Lower leg skin (tissue), 4 donors: ENCODE results near the gene MYO1A. TPM values are rescaled to one million over a fixed set of nuclear protein-coding genes. Genes with fewer than 3 reads are reported as not detected.
A peak's percentile ranks its signal among the peaks of the same experiment; 100 is the strongest.
"Not testable (repeated sequence)": the region's sequence is repeated elsewhere in the genome, so short reads cannot be mapped to it uniquely, and the experiment has no call there.

Source experiments
- DNase-seq, 2 donors: peaks; one replicate each; pipeline ENCODE4 v3.0.0-alpha.2; 2019; ENCODE audit warnings: low spot score in 2 of 2
- H3K4me3 ChIP-seq: fragments of 200-600 bp; sonication (generic); 2 replicates; pipeline ENCODE4 v1.5.1; 2017; ENCODE audit warnings: mild to moderate bottlenecking, low read depth; ENCODE audit not compliant: poor library complexity, severe bottlenecking
- CTCF ChIP-seq, 3 donors: fragments of 450-650 bp; IDR thresholded peaks; one replicate each; pipeline ENCODE4 v1.5.1; 2016; ENCODE audit warnings: antibody characterized with exemption in 3 of 3, mild to moderate bottlenecking in 3 of 3, moderate library complexity in 2 of 3
- POLR2A ChIP-seq, 2 donors: fragments of 450-650 bp; IDR thresholded peaks; one replicate each; pipeline ENCODE4 v1.6.1; 2016 to 2017; ENCODE audit warnings: antibody characterized with exemption in 2 of 2, mild to moderate bottlenecking in 1 of 2, moderate library complexity in 1 of 2
- WGBS, 2 donors: methylation state at CpG; one replicate each; pipeline ENCODE4 v1.1.5; 2018; 5-methylcytosine and 5-hydroxymethylcytosine counted together
- intact Hi-C: fragments of 100-400 bp; cut with DNase I; formaldehyde crosslinking; loops from one replicate; pipeline ENCODE4 v1.15.0; 2023; ENCODE audit warnings: low total_unique reads
- total RNA-seq, 4 donors: library from RNA; depleted of rRNA; stranded (reverse); fragments of >200 nt; gene quantifications; one replicate each; pipeline ENCODE4 v1.1.0, GENCODE V29; 2016

Gene MYO1A
- total RNA-seq, 4 donors from 2014 or later: 0.30 to 2.0 (median 0.39) TPM; not detected in 1

- intact Hi-C loops: loop anchor here (5.0 kb wide), 1 partner anchor 230 kb away; no protein-coding TSS in a partner anchor
- TF ChIP-seq POLR2A (IDR thresholded peaks at IDR 0.05): no peak
- peak in 2 of 3 donors; percentile 53 to 89 for TF ChIP-seq CTCF (IDR thresholded peaks at IDR 0.05)
- DNase-seq: peak; percentile 71 to 95
- no peak overlapping the region for H3K4me3 ChIP-seq
- 20 to 22% methylated on average over 11 of the region's 11 CpGs for WGBS, 2 donors
Measured at GRCh38 chr12:56987551-56988053, 62.3 kb downstream of the MYO1A start.

- no peak overlapping the region for H3K4me3 ChIP-seq
- intact Hi-C loops: loop anchor here (5.0 kb wide), 1 partner anchor 230 kb away; no protein-coding TSS in a partner anchor
- TF ChIP-seq CTCF (IDR thresholded peaks at IDR 0.05) (no peak), POLR2A (IDR thresholded peaks at IDR 0.05) (no peak)
- peak in 1 of 2 donors; percentile 54 for DNase-seq
Measured at GRCh38 chr12:56987011-56987410, 62.9 kb downstream of the MYO1A start.

- intact Hi-C loops: loop anchor here (5.0 kb wide), 1 partner anchor 228 kb away; no protein-coding TSS in a partner anchor
- peak in 1 of 2 donors; percentile 83 for DNase-seq
- 45 to 59% methylated on average over 5 of the region's 6 CpGs for WGBS, 2 donors
- not testable (repeated sequence) for H3K4me3 ChIP-seq
Measured at GRCh38 chr12:56985714-56986113, 64.2 kb downstream of the MYO1A start.

GRCh38 chr12:56983386-56983785, 66.5 kb downstream of the MYO1A start:
- no peak overlapping the region for H3K4me3 ChIP-seq
- TF ChIP-seq POLR2A (IDR thresholded peaks at IDR 0.05) (no peak), CTCF (IDR thresholded peaks at IDR 0.05) (no peak)
- 98 to 99% methylated on average over 4 of the region's 4 CpGs for WGBS, 2 donors
- DNase-seq: no peak
- intact Hi-C loops: no loop called here

GRCh38 chr12:56982578-56983236, 67.2 kb downstream of the MYO1A start:
- DNase-seq, intact Hi-C loops, H3K4me3 ChIP-seq: not testable (repeated sequence)
- 86 to 94% methylated on average over 2 to 3 of the region's 3 CpGs for WGBS, 2 donors

- H3K4me3 ChIP-seq: no peak overlapping the region
- DNase-seq: no peak
- 88 to 98% methylated on average over 4 of the region's 4 CpGs for WGBS, 2 donors
- intact Hi-C loops: no loop called here
- TF ChIP-seq CTCF (IDR thresholded peaks at IDR 0.05) (no peak), POLR2A (IDR thresholded peaks at IDR 0.05) (no peak)
Measured at GRCh38 chr12:56980941-56981530, 68.9 kb downstream of the MYO1A start.
